GM23338 (cell line): ENCODE measurements around the gene MLANA. TPM values are rescaled to one million over a fixed set of nuclear protein-coding genes. Genes with fewer than 3 reads are reported as not detected.

Experiments
- ATAC-seq: fragments of 200-7000 bp; cut with Tn5 transposase; 3 replicates; pipeline ENCODE4 v1.9.1; 2020
- DNase-seq: peaks from one replicate; pipeline ENCODE4 v3.0.0-alpha.2; 2015; ENCODE audit warnings: low spot score
- H2AFZ ChIP-seq: fragments of 200-600 bp; sonication (generic); 2 replicates; pipeline ENCODE4 v1.8.0; 2016; ENCODE audit warnings: antibody characterized with exemption, mild to moderate bottlenecking, moderate library complexity
- H3F3A ChIP-seq: fragments of 200-600 bp; sonication (generic); replicated peaks from 2 replicates; pipeline ENCODE4 v1.8.0; 2017; ENCODE audit warnings: antibody characterized with exemption, mixed run types, low read depth
- H3K27ac ChIP-seq: fragments of 200-600 bp; sonication (generic); 2 replicates; pipeline ENCODE4 v1.6.1; 2016; ENCODE audit warnings: low read depth
- H3K27me3 ChIP-seq: fragments of 200-600 bp; sonication (generic); 2 replicates; pipeline ENCODE4 v1.8.0; 2016; ENCODE audit warnings: mild to moderate bottlenecking, mixed run types, moderate library complexity; ENCODE audit not compliant: insufficient read depth
- H3K36me3 ChIP-seq: fragments of 200-600 bp; sonication (generic); 2 replicates; pipeline ENCODE4 v1.8.0; 2016; ENCODE audit warnings: mild to moderate bottlenecking; ENCODE audit not compliant: insufficient read depth
- H3K4me1 ChIP-seq: fragments of 200-600 bp; sonication (generic); 2 replicates; pipeline ENCODE4 v1.8.0; 2016; ENCODE audit warnings: mild to moderate bottlenecking, moderate library complexity; ENCODE audit not compliant: insufficient read depth
- H3K4me2 ChIP-seq: fragments of 200-600 bp; sonication (generic); 2 replicates; pipeline ENCODE4 v1.7.1; 2017; ENCODE audit warnings: mixed run types
- H3K4me3 ChIP-seq: fragments of 200-600 bp; sonication (generic); 2 replicates; pipeline ENCODE4 v1.6.1; 2016; ENCODE audit warnings: mixed run types
- H3K79me2 ChIP-seq: fragments of 200-600 bp; sonication (generic); replicated peaks from 2 replicates; pipeline ENCODE4 v1.8.0; 2017; ENCODE audit warnings: mild to moderate bottlenecking; ENCODE audit not compliant: insufficient read depth
- H3K9me2 ChIP-seq: fragments of 200-600 bp; sonication (generic); 2 replicates; pipeline ENCODE4 v1.8.0; 2017; ENCODE audit not compliant: insufficient read depth
- H4K20me1 ChIP-seq: fragments of 200-600 bp; sonication (generic); replicated peaks from 2 replicates; pipeline ENCODE4 v1.8.0; 2017; ENCODE audit warnings: mild to moderate bottlenecking; ENCODE audit not compliant: insufficient read depth
- H3K27ac Mint-ChIP-seq: 2 replicates; pipeline ENCODE4 v1.8.0; 2020; ENCODE audit warnings: inconsistent platforms, mild to moderate bottlenecking, moderate library complexity, mixed read lengths
- H3K27me3 Mint-ChIP-seq: 3 replicates; pipeline ENCODE4 v1.8.0; 2022; ENCODE audit warnings: low read depth, mild to moderate bottlenecking, moderate library complexity, mixed read lengths, inconsistent platforms; ENCODE audit not compliant: insufficient read depth, poor library complexity
- H3K36me3 Mint-ChIP-seq: 3 replicates; pipeline ENCODE4 v1.8.0; 2021; ENCODE audit warnings: low read depth, mild to moderate bottlenecking, inconsistent platforms, moderate library complexity, mixed read lengths
- H3K4me1 Mint-ChIP-seq: 3 replicates; pipeline ENCODE4 v1.8.0; 2020; ENCODE audit warnings: mild to moderate bottlenecking, inconsistent platforms, mixed read lengths
- H3K4me3 Mint-ChIP-seq: 3 replicates; pipeline ENCODE4 v1.8.0; 2021; ENCODE audit warnings: moderate library complexity, mild to moderate bottlenecking, inconsistent platforms, mixed read lengths
- H3K9me3 Mint-ChIP-seq: 3 replicates; pipeline ENCODE4 v1.8.0; 2020; ENCODE audit warnings: moderate library complexity, mild to moderate bottlenecking, inconsistent platforms, mixed read lengths
- CTCF ChIP-seq, 2 experiments: fragments of 200-600 bp in 1 of 2; sonication (generic) in 1 of 2; conservative IDR thresholded peaks; 2 replicates each; pipeline versions ENCODE4 v1.5.1 to v1.6.1; 2016 to 2017; ENCODE audit warnings: antibody characterized with exemption in 2 of 2, low read depth in 2 of 2, mild to moderate bottlenecking in 2 of 2, moderate library complexity in 1 of 2
- ETS1 ChIP-seq: IDR thresholded peaks from 2 replicates; pipeline ENCODE4 v1.6.1; 2016; ENCODE audit warnings: antibody characterized with exemption
- EZH2 ChIP-seq: fragments of 200-600 bp; sonication (generic); IDR thresholded peaks from one replicate; pipeline ENCODE4 v1.8.0; 2017; ENCODE audit warnings: antibody characterized with exemption, mild to moderate bottlenecking, low read depth; ENCODE audit not compliant: unreplicated experiment
- EZH2phosphoT487 ChIP-seq: fragments of 200-600 bp; sonication (generic); IDR thresholded peaks from one replicate; pipeline ENCODE4 v1.8.1; 2018; ENCODE audit warnings: antibody characterized with exemption; ENCODE audit not compliant: unreplicated experiment
- JUNB ChIP-seq: IDR thresholded peaks from one replicate; pipeline ENCODE4 v1.6.1; 2016; ENCODE audit warnings: antibody characterized with exemption; ENCODE audit not compliant: unreplicated experiment
- POLR2AphosphoS5 ChIP-seq: IDR thresholded peaks from 2 replicates; pipeline ENCODE4 v1.6.1; 2016; ENCODE audit warnings: antibody characterized with exemption, low read depth
- STAT1 ChIP-seq: IDR thresholded peaks from one replicate; pipeline ENCODE4 v1.6.1; 2016; ENCODE audit warnings: antibody characterized with exemption; ENCODE audit not compliant: unreplicated experiment
- ZNF114 ChIP-seq: fragments of 250-450 bp; sonication (Bioruptor Pico); IDR thresholded peaks from 2 replicates; pipeline ENCODE4 v1.5.0; 2020; ENCODE audit warnings: mild to moderate bottlenecking, moderate library complexity
- ZNF331 ChIP-seq: fragments of 250-450 bp; sonication (Bioruptor Pico); IDR thresholded peaks from 2 replicates; pipeline ENCODE4 v1.5.0; 2020; ENCODE audit warnings: low read depth, mild to moderate bottlenecking, moderate library complexity
- ZNF462 ChIP-seq: fragments of 250-450 bp; sonication (Bioruptor Pico); IDR thresholded peaks from 2 replicates; pipeline ENCODE4 v1.5.0; 2020; ENCODE audit warnings: mild to moderate bottlenecking, moderate library complexity
- polyA plus RNA-seq: library from polyadenylated mRNA; unstranded; fragments of >200 nt; fragmentation: Nextera tagmentation; extraction: Ambion mirVana; gene quantifications from 2 replicates; pipeline ENCODE4 v1.2.1, GENCODE V29; 2016
- total RNA-seq: library from RNA; depleted of rRNA; stranded (reverse); fragments of >200 nt; shearing (Covaris generic); gene quantifications from 2 replicates; pipeline ENCODE4 v1.2.3, GENCODE V29; 2014

MLANA gene
- total and polyA plus RNA-seq, 2 experiments from 2014 or later, result not detected

GRCh38 chr9:5920860-5921328 lies 30.2 kb downstream of the MLANA start (continued):
- TF ChIP-seq ZNF462 (CRISPR knock-in tag), result no peak
- no peak for TF ChIP-seq ZNF114 (CRISPR knock-in tag)

GRCh38 chr9:5922192-5922591 lies 31.5 kb downstream of the MLANA start:
- H3K4me1 Mint-ChIP-seq, result no peaks in the 10 kb centered on the region
- ATAC-seq (no peak), DNase-seq (no peak)
- H3K4me1 ChIP-seq, result no peaks in the 10 kb centered on the region
- no peaks in the 10 kb centered on the region for H3F3A ChIP-seq
- peaks cover 6% of the 10 kb centered on the region; the same call in 1 of the 3 replicates for H3K36me3 Mint-ChIP-seq
- H3K79me2 ChIP-seq, result no peaks in the 10 kb centered on the region
- H3K9me2 ChIP-seq, result no peaks in the 10 kb centered on the region
- H3K27ac Mint-ChIP-seq, result no peak overlapping the region
- H3K4me2 ChIP-seq, result no peak overlapping the region
- H3K27ac ChIP-seq, result no peak overlapping the region
- no peak overlapping the region for H3K4me3 ChIP-seq
- H4K20me1 ChIP-seq, result no peaks in the 10 kb centered on the region; the same call in 1 of the 2 replicates
- H3K36me3 ChIP-seq, result no peaks in the 10 kb centered on the region; the same call in 1 of the 2 replicates
- H3K9me3 Mint-ChIP-seq, result no peaks in the 10 kb centered on the region
- H2AFZ ChIP-seq, result no peak overlapping the region
- H3K27me3 Mint-ChIP-seq, result no peaks in the 10 kb centered on the region
- H3K27me3 ChIP-seq, result no peaks in the 10 kb centered on the region
- H3K4me3 Mint-ChIP-seq, result no peak overlapping the region
- no peak for TF ChIP-seq EZH2phosphoT487
- no peak for TF ChIP-seq JUNB
- no peak for TF ChIP-seq POLR2AphosphoS5
- TF ChIP-seq ZNF114 (CRISPR knock-in tag), result no peak
- TF ChIP-seq ETS1, result no peak
- TF ChIP-seq ZNF331, result no peak
- TF ChIP-seq STAT1, result no peak
- TF ChIP-seq CTCF (conservative IDR thresholded peaks at IDR 0.05; ENCODE audit: low read depth in 2 of 2), result no peak
- TF ChIP-seq EZH2, result no peak
